ENCODE measurements around the gene DDB1. TPM values are rescaled to one million over a fixed set of nuclear protein-coding genes. Genes with fewer than 3 reads are reported as not detected.

The DDB1 gene
- total RNA-seq, 4 donors from 2014 or later = 87.9 to 231 (median 155) TPM

DNA sequence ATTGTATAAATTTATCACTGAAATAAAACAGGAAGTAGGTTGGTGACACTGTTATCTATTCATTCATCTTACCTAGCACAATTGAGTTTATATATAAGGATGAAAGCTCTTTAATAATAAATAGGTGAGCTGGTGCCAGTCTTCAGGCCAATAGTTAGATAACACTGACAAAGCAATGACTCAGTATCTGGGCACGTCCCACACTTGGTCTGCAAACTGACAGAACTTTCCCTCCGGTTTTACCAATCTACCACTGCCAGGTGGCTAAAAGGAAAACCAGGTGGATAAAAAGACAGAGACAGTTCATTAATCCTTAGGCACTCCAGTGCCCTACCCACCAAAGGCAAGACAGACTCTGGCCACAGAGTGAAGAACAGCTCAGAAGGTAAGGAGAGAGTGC, 17.6 kb downstream of the DDB1 start:
- no peak for DNase-seq
- Histone ChIP-seq H3K36me3 (no peaks in the 10 kb centered on the region), H3K4me1 (no peaks in the 10 kb centered on the region), H3K9me3 (no peaks in the 10 kb centered on the region), H3K27me3 (no peaks in the 10 kb centered on the region), H3K27ac (no peak overlapping the region), H3K4me3 (no peak overlapping the region)
- intact Hi-C loops (cut with DNase I; ENCODE audit: low total_unique reads) = no loop called here
- TF ChIP-seq POLR2A (IDR thresholded peaks at IDR 0.05) = no peak
- no peak for TF ChIP-seq CTCF (IDR thresholded peaks at IDR 0.05)

DNA sequence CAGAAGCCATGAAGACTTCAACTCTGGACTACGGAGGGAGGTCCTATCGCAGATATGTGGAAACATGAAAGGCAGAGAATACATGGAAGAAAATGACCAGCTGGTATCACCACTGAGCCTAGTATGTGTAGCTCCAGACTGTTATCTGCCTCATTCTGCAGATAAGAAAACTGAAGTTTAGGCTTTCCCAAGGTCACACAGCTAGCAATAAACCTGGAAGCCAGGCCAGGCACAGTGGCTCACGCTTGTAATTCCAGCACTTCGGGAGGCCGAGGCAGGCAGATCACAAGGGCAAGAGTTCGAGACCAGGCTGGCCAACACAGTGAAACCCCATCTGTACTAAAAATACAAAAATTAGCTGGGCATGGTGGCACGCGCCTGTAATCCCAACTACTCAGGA, 22.2 kb downstream of the DDB1 start:
- H3K36me3 ChIP-seq = no peaks in the 10 kb centered on the region

DNA sequence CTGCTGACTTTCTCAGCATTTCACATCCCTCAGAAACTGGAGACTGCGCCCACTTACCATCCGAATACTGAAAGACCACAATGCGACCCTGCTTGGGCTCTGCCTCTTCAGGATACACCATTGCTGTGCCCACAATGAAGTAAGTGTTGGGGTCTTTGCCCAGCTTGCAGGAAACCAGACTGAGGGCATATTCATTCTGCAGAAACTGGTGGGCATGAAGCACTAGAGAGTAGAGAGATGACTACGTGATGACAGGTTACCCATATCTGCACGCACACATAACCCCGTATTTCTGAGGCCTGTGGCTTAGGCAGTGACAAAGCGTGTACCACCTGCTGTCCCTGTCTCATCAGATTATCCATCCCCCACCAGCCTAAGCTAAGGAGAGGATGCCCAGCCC, 23.2 kb downstream of the DDB1 start:
- Histone ChIP-seq H3K36me3 (no peaks in the 10 kb centered on the region), H3K9me3 (no peaks in the 10 kb centered on the region), H3K4me3 (no peak overlapping the region), H3K27ac (no peak overlapping the region), H3K27me3 (no peaks in the 10 kb centered on the region), H3K4me1 (no peaks in the 10 kb centered on the region)
- TF ChIP-seq CTCF (IDR thresholded peaks at IDR 0.05) = no peak
- no peak for TF ChIP-seq POLR2A (IDR thresholded peaks at IDR 0.05)
- intact Hi-C loops (cut with DNase I; ENCODE audit: low total_unique reads) = no loop called here
- DNase-seq = no peak

More for the DNA sequence above, 22.2 kb downstream of the DDB1 start:
- Histone ChIP-seq H3K27me3 (no peaks in the 10 kb centered on the region), H3K27ac (no peak overlapping the region), H3K4me1 (no peaks in the 10 kb centered on the region), H3K9me3 (no peaks in the 10 kb centered on the region), H3K4me3 (no peak overlapping the region)
- DNase-seq = no peak
- intact Hi-C loops (cut with DNase I; ENCODE audit: low total_unique reads) = no loop called here
- TF ChIP-seq POLR2A (IDR thresholded peaks at IDR 0.05) (no peak), CTCF (IDR thresholded peaks at IDR 0.05) (no peak)

DNA sequence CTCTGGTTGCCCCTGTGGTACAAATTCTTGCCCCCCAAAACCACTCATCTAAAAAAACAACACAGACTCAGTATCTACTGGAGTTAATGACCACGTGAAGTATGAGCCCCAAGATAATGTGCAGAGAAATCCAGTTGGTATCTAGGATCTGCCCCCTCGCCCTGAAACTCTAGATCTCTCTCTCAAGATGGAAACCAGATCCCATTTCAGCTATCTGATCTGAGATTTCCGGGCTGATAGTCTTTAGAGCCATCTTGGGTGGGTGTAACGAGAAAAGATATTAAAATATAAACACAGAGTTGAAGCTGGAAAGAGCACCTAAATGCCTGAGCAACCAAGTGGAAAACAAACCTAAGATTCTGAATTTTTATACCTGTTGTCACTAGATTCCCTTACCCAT, 23.8 kb downstream of the DDB1 start:
- Histone ChIP-seq H3K36me3 (no peaks in the 10 kb centered on the region), H3K27me3 (no peaks in the 10 kb centered on the region)
- DNase-seq = no peak

GRCh38 chr11:61307354-61307753, 25.6 kb downstream of the DDB1 start:
- DNase-seq = no peak
- no peak for TF ChIP-seq CTCF (IDR thresholded peaks at IDR 0.05)
- no peak for TF ChIP-seq POLR2A (IDR thresholded peaks at IDR 0.05)
- intact Hi-C loops (cut with DNase I; ENCODE audit: low total_unique reads) = no loop called here
- Histone ChIP-seq H3K27me3 (no peaks in the 10 kb centered on the region), H3K36me3 (no peaks in the 10 kb centered on the region), H3K4me3 (no peak overlapping the region), H3K9me3 (no peaks in the 10 kb centered on the region), H3K27ac (no peak overlapping the region), H3K4me1 (no peaks in the 10 kb centered on the region)

More for the DNA sequence above, 23.8 kb downstream of the DDB1 start:
- Histone ChIP-seq H3K9me3 (no peaks in the 10 kb centered on the region), H3K27ac (no peak overlapping the region), H3K4me3 (no peak overlapping the region), H3K4me1 (no peaks in the 10 kb centered on the region)
- intact Hi-C loops (cut with DNase I; ENCODE audit: low total_unique reads) = no loop called here
- TF ChIP-seq POLR2A (IDR thresholded peaks at IDR 0.05) (no peak), CTCF (IDR thresholded peaks at IDR 0.05) (no peak)
